ENCODE measurements around the gene GAGE12D.
"Not testable (repeated sequence)": the region's sequence is repeated elsewhere in the genome, so short reads cannot be mapped to it uniquely, and the experiment has no call there.

DNA sequence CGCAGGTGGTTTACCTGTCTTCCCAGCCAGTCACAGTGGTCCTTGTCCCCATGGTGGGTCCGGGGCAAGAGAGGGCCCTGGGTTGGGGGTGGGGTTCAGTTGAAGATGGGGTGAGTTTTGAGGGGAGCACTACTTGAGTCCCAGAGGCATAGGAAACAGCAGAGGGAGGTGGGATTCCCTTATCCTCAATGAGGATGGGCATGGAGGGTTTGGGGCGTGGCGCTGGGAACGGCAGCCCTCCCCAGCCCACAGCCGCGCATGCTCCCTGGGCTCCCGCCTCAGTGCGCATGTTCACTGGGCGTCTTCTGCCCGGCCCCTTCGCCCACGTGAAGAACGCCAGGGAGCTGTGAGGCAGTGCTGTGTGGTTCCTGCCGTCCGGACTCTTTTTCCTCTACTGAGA lies 9.7 kb upstream of the GAGE12D start, which contains the start of gene GAGE12C:
- TF ChIP-seq ZNF431 (CRISPR knock-in tag; IDR thresholded peaks at IDR 0.05; ENCODE audit: borderline replicate concordance, low read depth); HNRNPL (IDR thresholded peaks at IDR 0.05; ENCODE audit: low read depth, low read length); CBX1 (IDR thresholded peaks at IDR 0.05; ENCODE audit: low read depth); ZBTB42 (CRISPR knock-in tag; IDR thresholded peaks at IDR 0.05); MBD4 (IDR thresholded peaks at IDR 0.05; ENCODE audit: borderline replicate concordance, low read length); BRCA1 (CRISPR knock-in tag; IDR thresholded peaks at IDR 0.05); ZNF17 (CRISPR knock-in tag; IDR thresholded peaks at IDR 0.05); ATF7 (IDR thresholded peaks at IDR 0.05); ATF7 (CRISPR knock-in tag; IDR thresholded peaks at IDR 0.05): not testable (repeated sequence)
- TF ChIP-seq, protein P1, sequence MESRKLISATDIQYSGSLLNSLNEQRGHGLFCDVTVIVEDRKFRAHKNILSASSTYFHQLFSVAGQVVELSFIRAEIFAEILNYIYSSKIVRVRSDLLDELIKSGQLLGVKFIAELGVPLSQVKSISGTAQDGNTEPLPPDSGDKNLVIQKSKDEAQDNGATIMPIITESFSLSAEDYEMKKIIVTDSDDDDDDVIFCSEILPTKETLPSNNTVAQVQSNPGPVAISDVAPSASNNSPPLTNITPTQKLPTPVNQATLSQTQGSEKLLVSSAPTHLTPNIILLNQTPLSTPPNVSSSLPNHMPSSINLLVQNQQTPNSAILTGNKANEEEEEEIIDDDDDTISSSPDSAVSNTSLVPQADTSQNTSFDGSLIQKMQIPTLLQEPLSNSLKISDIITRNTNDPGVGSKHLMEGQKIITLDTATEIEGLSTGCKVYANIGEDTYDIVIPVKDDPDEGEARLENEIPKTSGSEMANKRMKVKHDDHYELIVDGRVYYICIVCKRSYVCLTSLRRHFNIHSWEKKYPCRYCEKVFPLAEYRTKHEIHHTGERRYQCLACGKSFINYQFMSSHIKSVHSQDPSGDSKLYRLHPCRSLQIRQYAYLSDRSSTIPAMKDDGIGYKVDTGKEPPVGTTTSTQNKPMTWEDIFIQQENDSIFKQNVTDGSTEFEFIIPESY (CRISPR knock-in tag; IDR thresholded peaks at IDR 0.05), result not testable (repeated sequence)
- TF ChIP-seq, protein P2, sequence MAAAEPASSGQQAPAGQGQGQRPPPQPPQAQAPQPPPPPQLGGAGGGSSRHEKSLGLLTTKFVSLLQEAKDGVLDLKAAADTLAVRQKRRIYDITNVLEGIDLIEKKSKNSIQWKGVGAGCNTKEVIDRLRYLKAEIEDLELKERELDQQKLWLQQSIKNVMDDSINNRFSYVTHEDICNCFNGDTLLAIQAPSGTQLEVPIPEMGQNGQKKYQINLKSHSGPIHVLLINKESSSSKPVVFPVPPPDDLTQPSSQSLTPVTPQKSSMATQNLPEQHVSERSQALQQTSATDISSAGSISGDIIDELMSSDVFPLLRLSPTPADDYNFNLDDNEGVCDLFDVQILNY (CRISPR knock-in tag; conservative IDR thresholded peaks at IDR 0.05), result not testable (repeated sequence)
- TF ChIP-seq, protein P3, sequence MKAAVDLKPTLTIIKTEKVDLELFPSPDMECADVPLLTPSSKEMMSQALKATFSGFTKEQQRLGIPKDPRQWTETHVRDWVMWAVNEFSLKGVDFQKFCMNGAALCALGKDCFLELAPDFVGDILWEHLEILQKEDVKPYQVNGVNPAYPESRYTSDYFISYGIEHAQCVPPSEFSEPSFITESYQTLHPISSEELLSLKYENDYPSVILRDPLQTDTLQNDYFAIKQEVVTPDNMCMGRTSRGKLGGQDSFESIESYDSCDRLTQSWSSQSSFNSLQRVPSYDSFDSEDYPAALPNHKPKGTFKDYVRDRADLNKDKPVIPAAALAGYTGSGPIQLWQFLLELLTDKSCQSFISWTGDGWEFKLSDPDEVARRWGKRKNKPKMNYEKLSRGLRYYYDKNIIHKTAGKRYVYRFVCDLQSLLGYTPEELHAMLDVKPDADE (CRISPR knock-in tag; IDR thresholded peaks at IDR 0.05), result not testable (repeated sequence)
- TF ChIP-seq, protein P4, sequence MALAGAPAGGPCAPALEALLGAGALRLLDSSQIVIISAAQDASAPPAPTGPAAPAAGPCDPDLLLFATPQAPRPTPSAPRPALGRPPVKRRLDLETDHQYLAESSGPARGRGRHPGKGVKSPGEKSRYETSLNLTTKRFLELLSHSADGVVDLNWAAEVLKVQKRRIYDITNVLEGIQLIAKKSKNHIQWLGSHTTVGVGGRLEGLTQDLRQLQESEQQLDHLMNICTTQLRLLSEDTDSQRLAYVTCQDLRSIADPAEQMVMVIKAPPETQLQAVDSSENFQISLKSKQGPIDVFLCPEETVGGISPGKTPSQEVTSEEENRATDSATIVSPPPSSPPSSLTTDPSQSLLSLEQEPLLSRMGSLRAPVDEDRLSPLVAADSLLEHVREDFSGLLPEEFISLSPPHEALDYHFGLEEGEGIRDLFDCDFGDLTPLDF (CRISPR knock-in tag; IDR thresholded peaks at IDR 0.05), result not testable (repeated sequence)
- TF ChIP-seq, protein P5, sequence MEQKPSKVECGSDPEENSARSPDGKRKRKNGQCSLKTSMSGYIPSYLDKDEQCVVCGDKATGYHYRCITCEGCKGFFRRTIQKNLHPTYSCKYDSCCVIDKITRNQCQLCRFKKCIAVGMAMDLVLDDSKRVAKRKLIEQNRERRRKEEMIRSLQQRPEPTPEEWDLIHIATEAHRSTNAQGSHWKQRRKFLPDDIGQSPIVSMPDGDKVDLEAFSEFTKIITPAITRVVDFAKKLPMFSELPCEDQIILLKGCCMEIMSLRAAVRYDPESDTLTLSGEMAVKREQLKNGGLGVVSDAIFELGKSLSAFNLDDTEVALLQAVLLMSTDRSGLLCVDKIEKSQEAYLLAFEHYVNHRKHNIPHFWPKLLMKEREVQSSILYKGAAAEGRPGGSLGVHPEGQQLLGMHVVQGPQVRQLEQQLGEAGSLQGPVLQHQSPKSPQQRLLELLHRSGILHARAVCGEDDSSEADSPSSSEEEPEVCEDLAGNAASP (CRISPR knock-in tag; IDR thresholded peaks at IDR 0.05; ENCODE audit: borderline replicate concordance), result not testable (repeated sequence)
